WTC11 (cell line): Measurements from ENCODE around the gene RIN3.

Experiments used
- ETV6 ChIP-seq: sonication (generic); formaldehyde crosslinking; IDR thresholded peaks from 2 replicates; pipeline ENCODE4 v1.8.1; 2022; ENCODE audit warnings: mild to moderate bottlenecking, missing genetic modification reagents
- JUN ChIP-seq: sonication (generic); formaldehyde crosslinking; IDR thresholded peaks from 2 replicates; pipeline ENCODE4 v1.8.0; 2023; ENCODE audit warnings: mild to moderate bottlenecking, missing genetic modification reagents
- SP1 ChIP-seq: sonication (generic); formaldehyde crosslinking; conservative IDR thresholded peaks from 2 replicates; pipeline ENCODE4 v1.8.1; 2022; ENCODE audit warnings: missing genetic modification reagents
- ZNF138 ChIP-seq: sonication (generic); formaldehyde crosslinking; conservative IDR thresholded peaks from 2 replicates; pipeline ENCODE4 v1.8.1; 2022; ENCODE audit warnings: mild to moderate bottlenecking, moderate library complexity, missing genetic modification reagents
- TF ChIP-seq, protein P1 (sequence below): fragments of 200-600 bp; IDR thresholded peaks from 2 replicates; pipeline ENCODE4 v1.8.0; 2022; ENCODE audit warnings: antibody characterized with exemption
- TF ChIP-seq, protein P2 (sequence below): sonication (generic); formaldehyde crosslinking; IDR thresholded peaks from 2 replicates; pipeline ENCODE4 v1.8.1; 2022; ENCODE audit warnings: mild to moderate bottlenecking, missing genetic modification reagents, moderate library complexity, borderline replicate concordance
- TF ChIP-seq, protein P3 (sequence below): fragments of 250-450 bp; sonication (Bioruptor Pico); IDR thresholded peaks from 2 replicates; pipeline ENCODE4 v1.9.0; 2021; ENCODE audit warnings: mild to moderate bottlenecking
- TF ChIP-seq, protein P4 (sequence below): sonication (generic); formaldehyde crosslinking; IDR thresholded peaks from 2 replicates; pipeline ENCODE4 v1.8.0; 2022; ENCODE audit warnings: mild to moderate bottlenecking, missing genetic modification reagents

DNA sequence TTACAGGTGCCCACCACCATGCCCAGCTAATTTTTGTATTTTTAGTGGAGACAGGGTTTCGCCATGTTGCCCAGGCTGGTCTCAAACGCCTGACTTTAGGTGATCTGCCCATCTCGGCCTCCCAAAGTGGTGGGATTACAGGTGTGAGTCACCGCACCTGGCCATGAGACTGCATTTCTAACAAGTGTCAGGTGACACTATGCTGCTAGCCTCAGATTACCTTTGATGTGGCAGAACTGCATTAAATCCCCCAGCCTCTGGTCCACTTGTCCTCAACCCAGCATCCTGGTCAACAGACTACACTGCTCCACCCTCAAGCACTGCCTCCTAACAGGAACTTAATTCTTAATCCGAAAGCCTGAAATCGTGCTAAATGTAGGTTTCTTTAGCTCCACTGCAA, 221.8 kb downstream of the RIN3 start:
- TF ChIP-seq, protein P1, sequence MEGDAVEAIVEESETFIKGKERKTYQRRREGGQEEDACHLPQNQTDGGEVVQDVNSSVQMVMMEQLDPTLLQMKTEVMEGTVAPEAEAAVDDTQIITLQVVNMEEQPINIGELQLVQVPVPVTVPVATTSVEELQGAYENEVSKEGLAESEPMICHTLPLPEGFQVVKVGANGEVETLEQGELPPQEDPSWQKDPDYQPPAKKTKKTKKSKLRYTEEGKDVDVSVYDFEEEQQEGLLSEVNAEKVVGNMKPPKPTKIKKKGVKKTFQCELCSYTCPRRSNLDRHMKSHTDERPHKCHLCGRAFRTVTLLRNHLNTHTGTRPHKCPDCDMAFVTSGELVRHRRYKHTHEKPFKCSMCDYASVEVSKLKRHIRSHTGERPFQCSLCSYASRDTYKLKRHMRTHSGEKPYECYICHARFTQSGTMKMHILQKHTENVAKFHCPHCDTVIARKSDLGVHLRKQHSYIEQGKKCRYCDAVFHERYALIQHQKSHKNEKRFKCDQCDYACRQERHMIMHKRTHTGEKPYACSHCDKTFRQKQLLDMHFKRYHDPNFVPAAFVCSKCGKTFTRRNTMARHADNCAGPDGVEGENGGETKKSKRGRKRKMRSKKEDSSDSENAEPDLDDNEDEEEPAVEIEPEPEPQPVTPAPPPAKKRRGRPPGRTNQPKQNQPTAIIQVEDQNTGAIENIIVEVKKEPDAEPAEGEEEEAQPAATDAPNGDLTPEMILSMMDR = no peak
- TF ChIP-seq, protein P2, sequence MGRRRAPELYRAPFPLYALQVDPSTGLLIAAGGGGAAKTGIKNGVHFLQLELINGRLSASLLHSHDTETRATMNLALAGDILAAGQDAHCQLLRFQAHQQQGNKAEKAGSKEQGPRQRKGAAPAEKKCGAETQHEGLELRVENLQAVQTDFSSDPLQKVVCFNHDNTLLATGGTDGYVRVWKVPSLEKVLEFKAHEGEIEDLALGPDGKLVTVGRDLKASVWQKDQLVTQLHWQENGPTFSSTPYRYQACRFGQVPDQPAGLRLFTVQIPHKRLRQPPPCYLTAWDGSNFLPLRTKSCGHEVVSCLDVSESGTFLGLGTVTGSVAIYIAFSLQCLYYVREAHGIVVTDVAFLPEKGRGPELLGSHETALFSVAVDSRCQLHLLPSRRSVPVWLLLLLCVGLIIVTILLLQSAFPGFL (CRISPR knock-in tag) = no peak
- TF ChIP-seq SP1 = no peak
- no peak for TF ChIP-seq ETV6 (CRISPR knock-in tag)
- TF ChIP-seq, protein P3, sequence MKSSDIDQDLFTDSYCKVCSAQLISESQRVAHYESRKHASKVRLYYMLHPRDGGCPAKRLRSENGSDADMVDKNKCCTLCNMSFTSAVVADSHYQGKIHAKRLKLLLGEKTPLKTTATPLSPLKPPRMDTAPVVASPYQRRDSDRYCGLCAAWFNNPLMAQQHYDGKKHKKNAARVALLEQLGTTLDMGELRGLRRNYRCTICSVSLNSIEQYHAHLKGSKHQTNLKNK (CRISPR knock-in tag) = no peak
- TF ChIP-seq JUN (CRISPR knock-in tag) = no peak
- TF ChIP-seq ZNF138 (CRISPR knock-in tag) = no peak
- TF ChIP-seq, protein P4, sequence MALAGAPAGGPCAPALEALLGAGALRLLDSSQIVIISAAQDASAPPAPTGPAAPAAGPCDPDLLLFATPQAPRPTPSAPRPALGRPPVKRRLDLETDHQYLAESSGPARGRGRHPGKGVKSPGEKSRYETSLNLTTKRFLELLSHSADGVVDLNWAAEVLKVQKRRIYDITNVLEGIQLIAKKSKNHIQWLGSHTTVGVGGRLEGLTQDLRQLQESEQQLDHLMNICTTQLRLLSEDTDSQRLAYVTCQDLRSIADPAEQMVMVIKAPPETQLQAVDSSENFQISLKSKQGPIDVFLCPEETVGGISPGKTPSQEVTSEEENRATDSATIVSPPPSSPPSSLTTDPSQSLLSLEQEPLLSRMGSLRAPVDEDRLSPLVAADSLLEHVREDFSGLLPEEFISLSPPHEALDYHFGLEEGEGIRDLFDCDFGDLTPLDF = no peak
